NCI-H460 (cell line): ENCODE data around the gene ZNF787. TPM values are rescaled to one million over a fixed set of nuclear protein-coding genes. Genes with fewer than 3 reads are reported as not detected.
"Not testable (repeated sequence)": the region's sequence is repeated elsewhere in the genome, so short reads cannot be mapped to it uniquely, and the experiment has no call there.

Experiments
- DNase-seq: peaks from one replicate; pipeline ENCODE4 v3.0.0-alpha.2; 2016; ENCODE audit warnings: low read depth; ENCODE audit errors: extremely low read depth
- total RNA-seq: library from RNA; depleted of rRNA; stranded (reverse); fragments of >200 nt; shearing (Covaris generic); gene quantifications from 2 replicates; pipeline ENCODE4 v1.2.3, GENCODE V29; 2014

Gene ZNF787
- total RNA-seq, 1 experiment from 2014 or later = 26.8 TPM

DNA sequence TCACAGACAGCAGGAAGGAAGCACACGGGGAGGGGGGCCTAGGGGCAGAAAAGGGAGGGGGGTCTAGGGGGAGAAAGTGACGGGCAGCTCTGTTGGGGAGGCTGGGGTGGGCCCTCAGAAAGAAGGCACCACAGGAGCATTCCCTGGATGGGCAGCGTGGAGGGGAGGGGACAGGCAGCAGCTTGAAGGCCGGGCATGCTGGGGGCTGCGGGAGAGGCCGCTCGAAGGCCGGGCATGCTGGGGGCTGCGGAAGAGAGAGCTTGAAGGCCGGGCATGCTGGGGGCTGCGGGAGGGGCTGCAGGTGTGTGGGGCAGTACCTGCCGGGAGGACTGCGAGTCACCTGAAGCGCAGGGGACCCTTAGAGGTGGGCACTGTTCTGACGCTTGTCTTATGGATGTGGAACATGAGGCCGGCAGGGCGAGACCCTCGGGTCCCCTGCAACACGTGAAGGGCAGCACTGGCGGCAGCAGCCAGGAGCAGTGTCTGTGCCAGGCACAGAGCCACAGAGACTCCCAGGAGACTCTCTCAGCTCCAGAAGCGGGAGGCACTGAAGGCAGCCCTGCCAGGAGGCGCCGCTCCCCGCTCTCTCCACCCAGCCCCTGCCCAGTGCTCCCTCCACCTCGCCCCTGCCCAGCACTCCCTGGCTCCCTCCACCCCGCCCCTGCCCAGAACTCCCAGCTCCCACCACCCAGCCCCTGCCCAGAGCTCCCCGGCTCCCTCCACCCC is 13.3 kb downstream of the ZNF787 start:
- DNase-seq = no peak

GRCh38 chr19:56106993-56107392 is 14.1 kb downstream of the ZNF787 start:
- DNase-seq = no peak

DNA sequence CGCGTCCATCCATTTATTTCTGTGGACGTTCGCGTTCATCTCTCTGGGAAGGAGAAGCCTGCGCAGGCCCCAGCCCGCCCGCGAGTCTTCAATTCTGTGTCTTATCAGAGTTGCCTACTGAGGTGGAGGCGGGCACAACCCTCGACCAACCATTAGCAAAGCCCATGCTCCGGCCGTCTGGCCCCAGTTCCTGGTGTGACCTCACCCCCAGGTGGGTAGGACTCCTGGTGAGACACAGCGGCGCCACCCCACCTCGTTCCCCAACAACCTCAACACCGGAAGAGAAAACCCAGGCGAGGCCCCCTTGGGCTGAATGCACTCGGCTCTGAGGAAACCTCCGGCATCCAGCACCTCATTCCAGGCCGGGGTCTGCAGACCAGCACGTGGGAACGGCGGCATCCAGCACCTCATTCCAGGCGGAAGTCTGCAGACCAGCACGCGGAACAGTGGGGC is 14.7 kb downstream of the ZNF787 start:
- DNase-seq = no peak

DNA sequence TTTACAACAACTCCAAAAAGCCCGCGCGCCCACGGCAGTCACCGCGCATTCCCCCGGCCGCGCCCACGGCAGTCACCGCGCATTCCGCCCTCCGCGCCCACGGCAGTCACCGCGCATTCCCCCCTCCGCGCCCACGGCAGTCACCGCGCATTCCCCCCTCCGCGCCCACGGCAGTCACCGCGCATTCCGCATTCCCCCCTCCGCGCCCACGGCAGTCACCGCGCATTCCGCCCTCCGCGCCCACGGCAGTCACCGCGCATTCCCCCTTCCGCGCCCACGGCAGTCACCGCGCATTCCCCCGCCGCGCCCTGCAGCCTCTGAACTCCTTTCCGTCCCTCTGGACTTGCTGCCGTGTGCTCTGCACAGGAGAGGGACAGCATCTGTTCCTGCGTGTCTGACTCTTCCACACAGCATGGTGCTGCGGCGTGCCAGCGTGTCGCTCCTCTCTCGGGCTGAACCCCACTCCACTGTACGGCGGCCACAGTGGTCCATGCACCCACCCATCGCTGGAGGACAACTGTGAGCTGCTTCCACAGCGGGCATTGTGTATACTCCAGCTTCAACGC is 15.2 kb downstream of the ZNF787 start:
- DNase-seq = not testable (repeated sequence)

DNA sequence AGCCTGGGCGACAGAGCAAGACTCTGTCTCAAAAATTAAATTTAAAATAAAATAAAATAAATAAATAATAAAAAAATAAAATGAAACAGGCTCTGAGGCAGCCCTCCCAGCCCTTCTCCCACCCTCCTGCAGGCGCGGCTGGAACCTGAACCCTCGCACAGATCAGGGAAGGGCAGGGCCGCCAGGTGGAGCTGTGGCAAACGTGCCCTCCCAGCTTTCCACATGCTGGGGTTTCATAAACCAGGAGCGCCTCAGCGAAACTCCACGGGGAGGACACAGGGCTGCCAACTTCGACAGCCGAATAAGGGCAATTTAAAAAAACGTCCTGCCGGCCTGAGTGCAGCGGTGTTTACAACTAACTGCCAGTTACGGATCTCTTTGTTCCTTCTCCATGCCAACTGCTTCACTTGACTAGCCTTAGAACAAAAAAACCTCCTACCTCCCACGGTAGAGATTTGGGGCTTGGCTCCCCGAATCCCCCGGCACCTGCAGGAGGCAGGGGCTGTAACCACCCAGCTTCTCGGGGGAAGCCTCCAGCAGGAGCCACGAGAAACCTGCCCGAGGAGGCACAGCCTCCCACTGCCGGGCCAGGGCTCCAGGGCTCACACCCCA is 15.9 kb downstream of the ZNF787 start:
- peak; percentile 17 for DNase-seq

DNA sequence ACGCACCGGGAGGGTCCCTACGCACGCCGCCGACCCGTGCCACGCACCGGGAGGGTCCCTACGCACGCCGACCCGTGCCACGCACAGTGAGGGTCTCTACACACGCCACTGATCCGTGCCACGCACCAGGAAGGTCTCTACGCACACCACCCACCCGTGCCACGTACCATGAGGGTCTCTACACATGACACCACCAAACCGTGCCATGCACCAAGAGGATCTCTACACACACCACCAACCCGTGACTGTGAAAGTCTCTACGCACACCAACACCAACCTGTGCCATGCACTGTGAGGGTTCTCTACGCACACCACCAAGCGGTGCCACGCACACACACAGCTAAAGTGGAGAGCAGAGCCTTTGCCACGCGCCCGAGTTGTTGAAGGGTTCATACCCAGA is 16.7 kb downstream of the ZNF787 start:
- DNase-seq = no peak

GRCh38 chr19:56103027-56103614 is 18.0 kb downstream of the ZNF787 start:
- DNase-seq = no peak

GRCh38 chr19:56101746-56102535 is 19.2 kb downstream of the ZNF787 start:
- DNase-seq = no peak

- DNase-seq = no peak
Observed at GRCh38 chr19:56101095-56101494, 20.0 kb downstream of the ZNF787 start.

DNA sequence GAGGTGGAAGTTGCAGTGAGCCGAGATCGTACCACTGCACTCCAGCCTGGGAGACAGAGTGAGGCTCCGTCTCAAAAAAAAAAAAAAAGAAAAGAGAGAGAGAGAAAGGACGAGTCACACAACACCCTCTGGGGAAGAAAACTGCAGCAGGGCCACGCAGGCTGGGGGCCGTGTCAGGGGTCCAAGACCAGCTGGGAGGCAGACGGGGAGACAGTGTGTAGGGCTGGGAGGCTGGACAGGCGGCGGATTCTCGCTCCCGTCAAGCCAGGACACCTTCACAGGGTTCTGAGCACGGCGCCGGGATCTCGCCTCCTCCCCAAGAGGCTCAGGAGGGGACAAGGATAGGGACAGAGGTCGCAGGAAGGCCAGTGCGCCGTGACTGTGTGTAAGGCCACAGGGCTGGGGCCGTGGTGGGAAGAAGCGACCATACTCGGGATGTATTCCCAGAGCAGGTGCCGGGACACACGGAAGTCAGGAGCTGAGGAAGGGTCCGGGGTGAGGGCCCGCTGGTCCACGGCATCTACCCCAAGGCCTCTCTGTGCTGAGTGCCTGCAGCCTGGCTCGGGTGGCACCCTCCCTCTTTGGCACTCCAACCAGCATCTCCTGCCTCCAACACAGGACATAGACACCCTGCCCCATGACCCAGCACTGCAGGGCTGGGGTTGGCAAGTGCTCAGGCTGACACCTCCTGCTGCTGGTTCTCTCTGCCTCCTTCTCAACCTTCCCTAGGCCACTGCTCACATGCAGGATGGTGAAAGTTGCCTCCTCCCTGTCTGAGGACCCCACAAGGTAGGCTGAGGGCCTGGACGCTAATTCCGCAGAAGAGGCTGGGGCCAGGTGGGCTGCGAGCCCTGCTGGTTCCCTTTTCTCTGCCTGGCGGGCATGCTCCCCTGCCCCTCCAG is 21.2 kb downstream of the ZNF787 start:
- no peak for DNase-seq

DNA sequence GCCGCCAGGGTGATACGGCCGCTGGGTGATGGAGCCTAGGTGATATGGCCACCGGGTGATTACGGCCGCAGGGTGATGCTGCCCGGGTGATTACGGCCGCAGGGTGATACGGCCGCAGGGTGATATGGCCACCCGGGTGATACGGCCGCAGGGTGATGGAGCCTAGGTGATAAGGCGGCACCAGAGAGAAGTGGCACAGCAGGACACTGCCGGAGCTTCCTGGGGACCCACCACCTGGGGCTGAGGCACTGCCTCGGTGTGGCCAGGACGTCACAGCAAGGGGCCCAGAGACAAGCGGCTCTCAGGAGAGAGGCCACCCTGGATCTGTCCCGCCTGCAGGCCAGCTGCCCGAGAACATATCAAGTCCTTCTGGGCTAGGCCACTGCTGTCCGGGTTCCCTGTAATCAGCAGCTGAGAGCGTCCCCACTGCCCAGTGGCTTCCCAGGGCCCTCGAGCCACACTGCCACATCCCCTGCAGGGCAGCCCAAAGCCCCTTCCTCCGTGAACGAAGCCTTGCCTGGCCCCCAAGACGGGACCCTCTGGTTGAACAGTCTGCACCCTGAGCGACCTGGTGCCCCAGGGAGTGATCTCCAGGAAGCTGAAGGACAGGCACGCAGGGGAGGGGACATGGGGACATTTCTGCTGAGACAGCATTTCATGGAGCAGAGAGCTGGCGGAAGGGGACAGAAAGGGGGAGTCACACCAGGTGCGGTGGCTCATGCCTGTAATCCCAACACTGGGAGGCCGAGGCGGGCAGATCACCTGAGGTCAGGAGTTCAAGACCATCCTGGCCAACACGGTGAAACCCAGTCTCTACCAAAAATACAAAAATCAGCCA is 22.1 kb downstream of the ZNF787 start:
- DNase-seq = no peak

DNA sequence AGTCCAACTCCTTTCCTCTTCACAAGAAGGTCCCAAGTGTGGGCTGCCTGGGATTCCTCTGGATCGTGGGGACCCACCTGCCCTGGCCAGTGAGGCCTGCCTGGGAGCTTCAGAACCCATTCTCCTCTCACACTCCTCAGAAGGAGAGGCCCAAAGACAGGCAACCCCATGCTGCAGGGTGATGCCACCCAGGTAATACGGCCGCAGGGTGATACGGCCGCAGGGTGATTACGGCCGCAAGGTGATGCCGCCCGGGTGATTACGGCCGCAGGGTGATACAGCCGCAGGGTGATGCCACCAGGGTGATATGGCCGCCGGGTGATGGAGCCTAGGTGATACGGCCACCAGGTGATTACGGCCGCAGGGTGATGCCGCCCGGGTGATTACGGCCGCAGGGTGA is 22.9 kb downstream of the ZNF787 start:
- DNase-seq = not testable (repeated sequence)

GRCh38 chr19:56097776-56098175 is 23.3 kb downstream of the ZNF787 start:
- DNase-seq = no peak

GRCh38 chr19:56097306-56097705 is 23.8 kb downstream of the ZNF787 start:
- no peak for DNase-seq

GRCh38 chr19:56096665-56097064 is 24.4 kb downstream of the ZNF787 start:
- no peak for DNase-seq

DNA sequence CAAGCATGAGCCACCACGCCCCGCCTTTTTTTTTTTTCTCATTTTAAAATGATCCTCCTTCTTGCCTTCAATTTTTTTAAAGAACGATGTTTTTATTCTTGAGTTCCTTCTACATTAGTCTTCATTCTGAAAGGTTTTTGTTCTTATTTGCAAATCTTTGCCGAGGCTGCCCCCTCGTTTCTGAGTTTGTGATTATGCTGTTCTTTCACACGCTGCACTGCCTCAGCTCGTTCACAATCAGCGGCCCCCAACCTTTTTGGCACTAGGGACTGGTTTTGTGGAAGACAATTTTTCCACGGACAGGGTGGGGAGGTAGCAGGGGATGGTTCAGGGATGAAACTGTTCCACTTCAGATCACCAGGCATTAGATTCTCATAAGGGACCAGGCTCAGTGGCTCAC is 26.6 kb downstream of the ZNF787 start:
- DNase-seq = no peak

GRCh38 chr19:56092685-56093631 is 28.1 kb downstream of the ZNF787 start:
- no peak for DNase-seq
